Liver (tissue), 3 donors: ENCODE results near the gene DOCK1.

Experiments
- EGR1 ChIP-seq, 2 donors: IDR thresholded peaks; 2 replicates each; pipeline ENCODE4 v1.6.1; 2016 to 2018; ENCODE audit warnings: antibody characterized with exemption in 2 of 2, low read depth in 2 of 2
- GABPA ChIP-seq, 2 donors: IDR thresholded peaks in 1 of 2; conservative IDR thresholded peaks in 1 of 2; 2 replicates each; pipeline ENCODE4 v1.6.1; 2016; ENCODE audit warnings: antibody characterized with exemption in 2 of 2, mild to moderate bottlenecking in 1 of 2, moderate library complexity in 1 of 2
- JUND ChIP-seq, 2 donors: IDR thresholded peaks; 2 replicates each; pipeline ENCODE4 v1.6.1; 2016; ENCODE audit warnings: antibody characterized with exemption in 2 of 2
- RAD21 ChIP-seq, 2 donors: IDR thresholded peaks; 2 replicates each; pipeline ENCODE4 v1.6.1; 2016; ENCODE audit warnings: antibody characterized with exemption in 2 of 2, mild to moderate bottlenecking in 2 of 2
- TAF1 ChIP-seq: conservative IDR thresholded peaks from 2 replicates; pipeline ENCODE4 v1.6.1; 2016; ENCODE audit warnings: antibody characterized with exemption, mild to moderate bottlenecking
- TF ChIP-seq, protein P1 (sequence below): IDR thresholded peaks from 2 replicates; pipeline ENCODE4 v1.6.1; 2016; ENCODE audit warnings: antibody characterized with exemption
- TF ChIP-seq, protein P2 (sequence below): IDR thresholded peaks from 2 replicates; pipeline ENCODE4 v1.6.1; 2016; ENCODE audit warnings: antibody characterized with exemption, mild to moderate bottlenecking
- TF ChIP-seq, protein P3 (sequence below): fragments of 150-350 bp; IDR thresholded peaks from 2 replicates; pipeline ENCODE4 v1.5.1; 2017; ENCODE audit warnings: improper control_type of control experiment, low read depth, low read length; ENCODE audit not compliant: missing input control
- TF ChIP-seq, protein P4 (sequence below): IDR thresholded peaks from 2 replicates; pipeline ENCODE4 v1.6.1; 2016; ENCODE audit warnings: antibody characterized with exemption
- donor health status: healthy.
- donor health status: healthy.

DNA sequence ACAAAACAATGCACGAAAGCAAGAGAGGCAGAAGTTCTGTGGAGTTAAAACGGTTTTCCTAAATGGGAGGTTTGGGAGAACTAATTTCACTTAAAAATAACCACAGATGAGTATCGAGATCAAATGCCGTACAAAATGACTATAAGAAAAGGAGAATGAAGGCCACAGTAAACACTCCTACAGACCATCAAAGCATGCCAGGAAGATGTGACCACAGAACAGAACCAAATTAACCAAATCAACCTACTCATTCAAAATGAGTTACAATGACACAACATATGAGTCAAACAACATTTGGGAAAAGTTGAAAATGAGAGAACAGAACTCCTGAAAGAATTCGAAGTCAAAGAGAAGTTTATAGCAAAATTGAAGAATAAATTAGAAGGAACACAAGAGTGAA, 24.3 kb upstream of the DOCK1 start:
- TF ChIP-seq, protein P1, sequence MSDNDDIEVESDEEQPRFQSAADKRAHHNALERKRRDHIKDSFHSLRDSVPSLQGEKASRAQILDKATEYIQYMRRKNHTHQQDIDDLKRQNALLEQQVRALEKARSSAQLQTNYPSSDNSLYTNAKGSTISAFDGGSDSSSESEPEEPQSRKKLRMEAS, result no peak
- TF ChIP-seq, protein P2, sequence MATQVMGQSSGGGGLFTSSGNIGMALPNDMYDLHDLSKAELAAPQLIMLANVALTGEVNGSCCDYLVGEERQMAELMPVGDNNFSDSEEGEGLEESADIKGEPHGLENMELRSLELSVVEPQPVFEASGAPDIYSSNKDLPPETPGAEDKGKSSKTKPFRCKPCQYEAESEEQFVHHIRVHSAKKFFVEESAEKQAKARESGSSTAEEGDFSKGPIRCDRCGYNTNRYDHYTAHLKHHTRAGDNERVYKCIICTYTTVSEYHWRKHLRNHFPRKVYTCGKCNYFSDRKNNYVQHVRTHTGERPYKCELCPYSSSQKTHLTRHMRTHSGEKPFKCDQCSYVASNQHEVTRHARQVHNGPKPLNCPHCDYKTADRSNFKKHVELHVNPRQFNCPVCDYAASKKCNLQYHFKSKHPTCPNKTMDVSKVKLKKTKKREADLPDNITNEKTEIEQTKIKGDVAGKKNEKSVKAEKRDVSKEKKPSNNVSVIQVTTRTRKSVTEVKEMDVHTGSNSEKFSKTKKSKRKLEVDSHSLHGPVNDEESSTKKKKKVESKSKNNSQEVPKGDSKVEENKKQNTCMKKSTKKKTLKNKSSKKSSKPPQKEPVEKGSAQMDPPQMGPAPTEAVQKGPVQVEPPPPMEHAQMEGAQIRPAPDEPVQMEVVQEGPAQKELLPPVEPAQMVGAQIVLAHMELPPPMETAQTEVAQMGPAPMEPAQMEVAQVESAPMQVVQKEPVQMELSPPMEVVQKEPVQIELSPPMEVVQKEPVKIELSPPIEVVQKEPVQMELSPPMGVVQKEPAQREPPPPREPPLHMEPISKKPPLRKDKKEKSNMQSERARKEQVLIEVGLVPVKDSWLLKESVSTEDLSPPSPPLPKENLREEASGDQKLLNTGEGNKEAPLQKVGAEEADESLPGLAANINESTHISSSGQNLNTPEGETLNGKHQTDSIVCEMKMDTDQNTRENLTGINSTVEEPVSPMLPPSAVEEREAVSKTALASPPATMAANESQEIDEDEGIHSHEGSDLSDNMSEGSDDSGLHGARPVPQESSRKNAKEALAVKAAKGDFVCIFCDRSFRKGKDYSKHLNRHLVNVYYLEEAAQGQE, result no peak
- TF ChIP-seq, protein P3, sequence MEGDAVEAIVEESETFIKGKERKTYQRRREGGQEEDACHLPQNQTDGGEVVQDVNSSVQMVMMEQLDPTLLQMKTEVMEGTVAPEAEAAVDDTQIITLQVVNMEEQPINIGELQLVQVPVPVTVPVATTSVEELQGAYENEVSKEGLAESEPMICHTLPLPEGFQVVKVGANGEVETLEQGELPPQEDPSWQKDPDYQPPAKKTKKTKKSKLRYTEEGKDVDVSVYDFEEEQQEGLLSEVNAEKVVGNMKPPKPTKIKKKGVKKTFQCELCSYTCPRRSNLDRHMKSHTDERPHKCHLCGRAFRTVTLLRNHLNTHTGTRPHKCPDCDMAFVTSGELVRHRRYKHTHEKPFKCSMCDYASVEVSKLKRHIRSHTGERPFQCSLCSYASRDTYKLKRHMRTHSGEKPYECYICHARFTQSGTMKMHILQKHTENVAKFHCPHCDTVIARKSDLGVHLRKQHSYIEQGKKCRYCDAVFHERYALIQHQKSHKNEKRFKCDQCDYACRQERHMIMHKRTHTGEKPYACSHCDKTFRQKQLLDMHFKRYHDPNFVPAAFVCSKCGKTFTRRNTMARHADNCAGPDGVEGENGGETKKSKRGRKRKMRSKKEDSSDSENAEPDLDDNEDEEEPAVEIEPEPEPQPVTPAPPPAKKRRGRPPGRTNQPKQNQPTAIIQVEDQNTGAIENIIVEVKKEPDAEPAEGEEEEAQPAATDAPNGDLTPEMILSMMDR, result no peak
- TF ChIP-seq RAD21 (IDR thresholded peaks at IDR 0.05), result no peak
- TF ChIP-seq, protein P4, sequence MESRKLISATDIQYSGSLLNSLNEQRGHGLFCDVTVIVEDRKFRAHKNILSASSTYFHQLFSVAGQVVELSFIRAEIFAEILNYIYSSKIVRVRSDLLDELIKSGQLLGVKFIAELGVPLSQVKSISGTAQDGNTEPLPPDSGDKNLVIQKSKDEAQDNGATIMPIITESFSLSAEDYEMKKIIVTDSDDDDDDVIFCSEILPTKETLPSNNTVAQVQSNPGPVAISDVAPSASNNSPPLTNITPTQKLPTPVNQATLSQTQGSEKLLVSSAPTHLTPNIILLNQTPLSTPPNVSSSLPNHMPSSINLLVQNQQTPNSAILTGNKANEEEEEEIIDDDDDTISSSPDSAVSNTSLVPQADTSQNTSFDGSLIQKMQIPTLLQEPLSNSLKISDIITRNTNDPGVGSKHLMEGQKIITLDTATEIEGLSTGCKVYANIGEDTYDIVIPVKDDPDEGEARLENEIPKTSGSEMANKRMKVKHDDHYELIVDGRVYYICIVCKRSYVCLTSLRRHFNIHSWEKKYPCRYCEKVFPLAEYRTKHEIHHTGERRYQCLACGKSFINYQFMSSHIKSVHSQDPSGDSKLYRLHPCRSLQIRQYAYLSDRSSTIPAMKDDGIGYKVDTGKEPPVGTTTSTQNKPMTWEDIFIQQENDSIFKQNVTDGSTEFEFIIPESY, result no peak
- TF ChIP-seq TAF1, result no peak
- no peak for TF ChIP-seq GABPA (IDR thresholded peaks at IDR 0.05 in 1 of 2, conservative IDR thresholded peaks at IDR 0.05 in 1 of 2)
- TF ChIP-seq JUND (IDR thresholded peaks at IDR 0.05), result no peak
- no peak for TF ChIP-seq EGR1 (IDR thresholded peaks at IDR 0.05; ENCODE audit: low read depth in 2 of 2)
